Body of pancreas (tissue), 4 donors: ENCODE measurements around the gene SLC26A5.

Source experiments
- CTCF ChIP-seq, 7 experiments: fragments of 450-650 bp in 4 of 7; fragments of 200-600 bp in 3 of 7; sonication (generic) in 3 of 7; IDR thresholded peaks; one replicate each; pipeline ENCODE4 v1.5.1; 2016 to 2019; ENCODE audit warnings: antibody characterized with exemption in 7 of 7
- POLR2A ChIP-seq, 3 donors: fragments of 450-650 bp; IDR thresholded peaks; one replicate each; pipeline ENCODE4 v1.6.1; 2016; ENCODE audit warnings: antibody characterized with exemption in 3 of 3, mild to moderate bottlenecking in 2 of 3

DNA sequence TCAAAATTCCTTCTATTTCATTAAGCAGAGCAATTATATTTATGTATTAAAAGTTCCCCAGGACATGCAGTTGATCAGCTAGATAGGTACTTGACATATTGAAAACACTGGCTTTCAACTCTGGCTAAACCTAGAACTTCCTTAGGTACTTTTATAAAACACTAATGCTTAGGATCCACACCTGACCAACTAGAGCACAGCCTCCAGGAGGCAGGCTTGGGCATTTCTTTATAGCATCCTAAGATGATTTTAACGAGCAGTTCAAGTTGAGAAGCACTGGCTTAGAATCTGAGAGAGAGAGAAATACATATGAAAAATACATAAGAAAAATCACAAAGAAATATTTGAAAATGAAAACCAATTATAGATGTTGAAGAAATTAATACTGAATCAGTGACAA, 20.8 kb downstream of the SLC26A5 start:
- TF ChIP-seq CTCF (IDR thresholded peaks at IDR 0.05): no peak
- no peak for TF ChIP-seq POLR2A (IDR thresholded peaks at IDR 0.05)
